CD8-positive, alpha-beta memory T cell (primary cell): ENCODE results near the gene PRORP. TPM values are rescaled to one million over a fixed set of nuclear protein-coding genes. Genes with fewer than 3 reads are reported as not detected.
A peak's percentile ranks its signal among the peaks of the same experiment; 100 is the strongest.

Experiments used
- CTCF ChIA-PET: fragments of 350-600 bp; sonication (Branson Sonifier 250); formaldehyde crosslinking; loops from one replicate; lab custom pipeline; 2021; ENCODE audit warnings: antibody characterized with exemption; lab: Charles Lee
- POLR2A ChIA-PET: fragments of 350-600 bp; sonication (Branson Sonifier 250); formaldehyde crosslinking; loops from one replicate; lab custom pipeline; 2021; ENCODE audit warnings: antibody characterized with exemption; lab: Charles Lee
- DNase-seq, 5 donors: peaks; one replicate each; pipeline versions ENCODE4 v3.0.0 to v3.0.0-alpha.2; 2020 to 2022; ENCODE audit warnings: mixed read lengths in 1 of 5
- H3K27ac ChIP-seq: one replicate; pipeline ENCODE4 v1.7.0; 2013; ENCODE audit warnings: low read depth, mild to moderate bottlenecking, low read length, moderate library complexity
- H3K27me3 ChIP-seq: 2 replicates; pipeline ENCODE4 v1.7.0; 2013; ENCODE audit warnings: low read length, mild to moderate bottlenecking; ENCODE audit not compliant: insufficient read depth, poor library complexity, severe bottlenecking
- H3K36me3 ChIP-seq: 2 replicates; pipeline ENCODE4 v1.7.0; 2013; ENCODE audit warnings: mild to moderate bottlenecking, low read length, moderate library complexity; ENCODE audit not compliant: insufficient read depth
- H3K4me1 ChIP-seq: 2 replicates; pipeline ENCODE4 v1.7.0; 2013; ENCODE audit warnings: mild to moderate bottlenecking, low read length, moderate library complexity; ENCODE audit not compliant: insufficient read depth
- H3K4me3 ChIP-seq: 2 replicates; pipeline ENCODE4 v1.7.0; 2013; ENCODE audit warnings: mild to moderate bottlenecking, low read length
- H3K9me3 ChIP-seq: 2 replicates; pipeline ENCODE4 v1.7.0; 2013; ENCODE audit warnings: mild to moderate bottlenecking, low read length
- H3K27ac Mint-ChIP-seq, 8 donors: one replicate each; pipeline ENCODE4 v1.8.0; 2020 to 2021; ENCODE audit warnings: mixed read lengths in 8 of 8, mild to moderate bottlenecking in 6 of 8, inconsistent platforms in 3 of 8, moderate library complexity in 3 of 8
- H3K27me3 Mint-ChIP-seq, 2 donors: one replicate each; pipeline ENCODE4 v1.8.0; 2020 to 2021; ENCODE audit warnings: mixed read lengths in 2 of 2, mild to moderate bottlenecking in 1 of 2, moderate library complexity in 1 of 2
- H3K36me3 Mint-ChIP-seq, 3 donors: one replicate each; pipeline ENCODE4 v1.8.0; 2020 to 2021; ENCODE audit warnings: mixed read lengths in 3 of 3, inconsistent platforms in 1 of 3, mild to moderate bottlenecking in 1 of 3
- H3K4me1 Mint-ChIP-seq, 3 donors: one replicate each; pipeline ENCODE4 v1.8.0; 2020 to 2021; ENCODE audit warnings: mixed read lengths in 3 of 3, inconsistent platforms in 1 of 3, mild to moderate bottlenecking in 1 of 3
- H3K4me3 Mint-ChIP-seq, 7 donors: one replicate each; pipeline ENCODE4 v1.8.0; 2020 to 2021; ENCODE audit warnings: mixed read lengths in 7 of 7, mild to moderate bottlenecking in 6 of 7, moderate library complexity in 4 of 7, inconsistent platforms in 2 of 7
- H3K9me3 Mint-ChIP-seq, 5 donors: one replicate each; pipeline ENCODE4 v1.8.0; 2020 to 2022; ENCODE audit warnings: mixed read lengths in 5 of 5, mild to moderate bottlenecking in 3 of 5, moderate library complexity in 2 of 5, inconsistent platforms in 1 of 5
- polyA plus RNA-seq: library from polyadenylated mRNA; unstranded; fragments of 300-500 nt; fragmentation: Illumina TruSeq; gene quantifications from one replicate; pipeline ENCODE4 v1.2.3, GENCODE V29; 2021
- total RNA-seq, 2 experiments: library from RNA; stranded (reverse); gene quantifications; one replicate each; pipeline ENCODE4 v1.2.3, GENCODE V29; 2021

PRORP gene
- total RNA-seq (10 to 100 TPM; 36.2 to 39.9 TPM), polyA plus RNA-seq (59.2 TPM)

DNA sequence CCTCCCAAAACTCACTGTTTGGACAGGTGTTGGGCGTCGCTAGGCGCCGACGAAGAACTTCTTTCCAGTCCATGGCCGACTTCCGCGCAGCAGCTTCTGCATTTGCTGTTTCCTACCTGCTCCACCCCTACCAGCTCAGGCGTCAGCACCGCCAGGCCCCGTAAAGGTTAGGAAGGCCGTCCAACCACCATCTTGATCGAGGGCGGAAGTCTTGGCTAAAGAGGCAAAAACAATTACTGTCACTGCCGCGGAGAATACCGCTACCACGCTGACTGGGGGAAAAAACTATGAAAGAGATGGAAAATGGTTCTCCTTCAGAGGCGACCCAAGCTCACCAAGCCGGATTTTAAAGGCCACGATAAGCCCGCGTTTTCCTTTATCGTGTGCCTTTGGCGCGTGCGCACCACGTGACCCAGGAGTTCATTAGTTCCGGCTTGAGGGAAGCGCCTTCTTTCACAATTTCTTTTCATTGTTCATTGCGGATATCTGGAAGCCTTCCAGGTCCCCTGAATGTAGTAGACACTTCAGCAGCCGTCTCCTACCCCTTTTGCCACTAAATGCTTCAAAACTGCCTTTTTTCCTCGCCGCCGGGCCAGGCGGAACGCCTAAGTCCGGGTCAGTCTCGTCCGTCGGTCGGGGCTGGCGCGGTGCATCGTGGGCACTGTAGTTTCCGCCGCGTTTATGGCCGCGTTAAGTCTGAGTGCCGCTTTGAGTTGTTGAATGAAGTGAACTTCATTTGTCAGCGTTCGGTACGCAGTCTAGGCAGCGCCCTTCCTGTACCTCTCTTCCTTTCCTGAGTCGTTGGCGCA lies at the start of gene PRORP, which contains the start of gene PPP2R3C:
Gene PRORP (plus strand): TSS at position 666 of the 809 bp plus-strand sequence. CDS start 694 bp downstream, outside the sequence.
Gene PPP2R3C (minus strand): TSS at position 104 of the 809 bp plus-strand sequence. CDS start 31 bp downstream, at position 73.
- CTCF ChIA-PET = interaction anchor here (0.8 to 1.7 kb wide), 5 partner anchors 19 to 686 kb away, joined by 4 to 5 read pairs (median 4); partner anchors contain the start of gene SRP54
- Histone ChIP-seq H3K4me1 (peaks cover 44% of the 10 kb centered on the region), H3K9me3 (no peaks in the 10 kb centered on the region), H3K4me3 (peak within 1 kb of the TSS; percentile 95), H3K27me3 (no peaks in the 10 kb centered on the region), H3K36me3 (peaks cover 2% of the 10 kb centered on the region), H3K27ac (peak within 1 kb of the TSS; percentile 99)
- peak; percentile 87 to 96 (median 91) for DNase-seq
- Mint-ChIP-seq H3K27ac (peak within 1 kb of the TSS; percentile 99 to 100 (median 100)), H3K27me3 (peaks cover 0 to 4% of the 10 kb centered on the region in 2 donors), H3K4me3 (peak within 1 kb of the TSS; percentile 95 to 99 (median 98)), H3K9me3 (no peaks in the 10 kb centered on the region), H3K36me3 (peaks cover 0 to 53% (median 11%) of the 10 kb centered on the region in 3 donors), H3K4me1 (peaks cover 63 to 90% (median 90%) of the 10 kb centered on the region in 3 donors)
- POLR2A ChIA-PET = interaction anchor here (0.6 to 4.1 kb wide), 12 partner anchors 8 to 687 kb away, joined by 3 to 37 read pairs (median 4); partner anchors contain the start of genes BAZ1A, FAM177A1, NFKBIA and PSMA6

DNA sequence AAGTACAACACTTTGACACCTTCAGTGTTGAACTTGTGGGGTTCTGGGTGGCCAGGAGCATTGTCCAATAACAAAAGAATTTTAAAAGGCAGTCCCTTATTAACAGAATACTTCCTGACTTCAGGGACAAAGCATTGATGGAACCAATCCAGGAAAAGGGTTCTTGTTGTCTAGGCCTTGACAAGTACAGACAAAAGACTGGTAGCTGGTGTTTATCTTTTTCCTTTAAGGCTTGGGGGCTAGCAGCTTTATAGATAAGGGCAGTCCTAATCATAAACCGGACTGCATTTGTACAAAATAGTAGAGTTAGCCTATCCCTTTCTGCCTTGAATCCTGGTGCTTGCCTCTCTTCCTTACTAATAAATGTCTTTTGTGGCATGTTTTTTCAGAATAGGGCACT lies 48.9 kb upstream of the PRORP start:
- no peaks in the 10 kb centered on the region for H3K9me3 Mint-ChIP-seq
- peaks cover 15% of the 10 kb centered on the region for H3K36me3 ChIP-seq
- no peaks in the 10 kb centered on the region for H3K27me3 Mint-ChIP-seq
- H3K4me3 Mint-ChIP-seq = no peak overlapping the region
- H3K4me1 ChIP-seq = no peaks in the 10 kb centered on the region
- H3K27me3 ChIP-seq = no peaks in the 10 kb centered on the region
- no peak overlapping the region for H3K4me3 ChIP-seq
- POLR2A ChIA-PET = no interaction called here
- H3K27ac ChIP-seq = no peak overlapping the region
- H3K9me3 ChIP-seq = no peaks in the 10 kb centered on the region
- CTCF ChIA-PET = no interaction called here
- no peak for DNase-seq
- peaks cover 4 to 69% (median 5%) of the 10 kb centered on the region in 3 donors for H3K36me3 Mint-ChIP-seq
- H3K27ac Mint-ChIP-seq = peak overlapping the region in 2 of 8 donors; percentile 41 to 80
- no peaks in the 10 kb centered on the region for H3K4me1 Mint-ChIP-seq

- H3K4me1 ChIP-seq = no peaks in the 10 kb centered on the region
- H3K9me3 ChIP-seq = no peaks in the 10 kb centered on the region
- Mint-ChIP-seq H3K9me3 (no peaks in the 10 kb centered on the region), H3K4me3 (no peak overlapping the region), H3K27me3 (no peaks in the 10 kb centered on the region), H3K4me1 (no peaks in the 10 kb centered on the region), H3K27ac (peak overlapping the region in 2 of 8 donors; percentile 54 to 78), H3K36me3 (peaks cover 0 to 71% (median 5%) of the 10 kb centered on the region in 3 donors)
- CTCF ChIA-PET = interaction anchor here (1.1 to 1.4 kb wide), 2 partner anchors 8 to 26 kb away, joined by 3 read pairs; no protein-coding TSS in a partner anchor
- DNase-seq = no peak
- POLR2A ChIA-PET = no interaction called here
- no peaks in the 10 kb centered on the region for H3K27me3 ChIP-seq
- no peak overlapping the region for H3K4me3 ChIP-seq
- peaks cover 26% of the 10 kb centered on the region for H3K36me3 ChIP-seq
- no peak overlapping the region for H3K27ac ChIP-seq
Observed at GRCh38 chr14:35078082-35078481, 44.3 kb upstream of the PRORP start.

DNA sequence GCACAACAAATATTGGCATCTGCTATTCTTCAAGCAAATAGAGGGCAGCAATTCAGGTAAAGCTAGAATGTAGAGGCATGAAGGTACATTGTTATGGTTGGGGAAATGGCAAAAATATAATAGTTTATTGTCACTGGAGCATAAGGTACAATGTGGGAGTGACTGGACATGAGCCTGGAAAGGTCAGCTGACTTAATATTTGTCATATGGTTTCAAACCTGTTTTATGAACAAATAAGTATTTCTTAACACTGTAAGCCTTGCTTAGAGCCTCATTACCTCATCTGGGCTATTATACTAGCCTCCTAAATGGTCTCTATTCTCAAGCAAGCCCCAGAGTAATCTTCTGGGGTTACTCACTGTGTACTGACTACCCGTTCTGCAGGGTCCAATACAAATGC lies 42.6 kb upstream of the PRORP start:
- POLR2A ChIA-PET = interaction anchor here (0.5 kb wide), 1 partner anchor 24 kb away, joined by 4 read pairs; no protein-coding TSS in a partner anchor
- H3K27ac ChIP-seq = no peak overlapping the region
- H3K36me3 Mint-ChIP-seq = peaks cover 0 to 73% (median 5%) of the 10 kb centered on the region in 3 donors

GRCh38 chr14:35083530-35084150 lies 38.7 kb upstream of the PRORP start:
- no peaks in the 10 kb centered on the region for H3K27me3 Mint-ChIP-seq
- Histone ChIP-seq H3K4me3 (no peak overlapping the region), H3K27me3 (no peaks in the 10 kb centered on the region), H3K36me3 (peaks cover 22% of the 10 kb centered on the region), H3K9me3 (no peaks in the 10 kb centered on the region), H3K4me1 (no peaks in the 10 kb centered on the region), H3K27ac (no peak overlapping the region)
- CTCF ChIA-PET = no interaction called here
- peak overlapping the region in 3 of 8 donors; percentile 29 to 56 (median 38) for H3K27ac Mint-ChIP-seq
- POLR2A ChIA-PET = interaction anchor here (0.7 kb wide), 2 partner anchors 24 to 699 kb away, joined by 3 to 5 read pairs; no protein-coding TSS in a partner anchor
- H3K9me3 Mint-ChIP-seq = no peaks in the 10 kb centered on the region
- H3K4me3 Mint-ChIP-seq = no peak overlapping the region
- DNase-seq = no peak
- H3K4me1 Mint-ChIP-seq = no peaks in the 10 kb centered on the region
- H3K36me3 Mint-ChIP-seq = peaks cover 4 to 77% (median 19%) of the 10 kb centered on the region in 3 donors

More for the DNA sequence above, 42.6 kb upstream of the PRORP start:
- Histone ChIP-seq H3K4me3 (no peak overlapping the region), H3K9me3 (no peaks in the 10 kb centered on the region), H3K4me1 (no peaks in the 10 kb centered on the region), H3K27me3 (no peaks in the 10 kb centered on the region), H3K36me3 (peaks cover 26% of the 10 kb centered on the region)
- no peaks in the 10 kb centered on the region for H3K4me1 Mint-ChIP-seq
- no peak for DNase-seq
- H3K4me3 Mint-ChIP-seq = no peak overlapping the region
- peak overlapping the region in 2 of 8 donors; percentile 33 to 68 for H3K27ac Mint-ChIP-seq
- CTCF ChIA-PET = no interaction called here
- no peaks in the 10 kb centered on the region for H3K9me3 Mint-ChIP-seq
- H3K27me3 Mint-ChIP-seq = no peaks in the 10 kb centered on the region

GRCh38 chr14:35085441-35085840 lies 36.9 kb upstream of the PRORP start:
- Mint-ChIP-seq H3K27me3 (no peaks in the 10 kb centered on the region), H3K4me1 (no peaks in the 10 kb centered on the region), H3K9me3 (no peaks in the 10 kb centered on the region), H3K4me3 (no peak overlapping the region), H3K27ac (peak overlapping the region in 3 of 8 donors; percentile 24 to 47 (median 42)), H3K36me3 (peaks cover 4 to 71% (median 17%) of the 10 kb centered on the region in 3 donors)
- Histone ChIP-seq H3K27me3 (no peaks in the 10 kb centered on the region), H3K9me3 (no peaks in the 10 kb centered on the region), H3K4me3 (no peak overlapping the region), H3K27ac (no peak overlapping the region), H3K36me3 (peaks cover 14% of the 10 kb centered on the region), H3K4me1 (no peaks in the 10 kb centered on the region)
- ChIA-PET POLR2A (no interaction called here), CTCF (no interaction called here)
- DNase-seq = no peak

- CTCF ChIA-PET = no interaction called here
- POLR2A ChIA-PET = no interaction called here
- Mint-ChIP-seq H3K27ac (peak overlapping the region in 3 of 8 donors; percentile 2 to 48 (median 38)), H3K9me3 (no peaks in the 10 kb centered on the region), H3K4me1 (no peaks in the 10 kb centered on the region), H3K36me3 (peaks cover 4 to 68% (median 13%) of the 10 kb centered on the region in 3 donors), H3K27me3 (no peaks in the 10 kb centered on the region), H3K4me3 (no peak overlapping the region)
- Histone ChIP-seq H3K36me3 (peaks cover 11% of the 10 kb centered on the region), H3K4me1 (no peaks in the 10 kb centered on the region), H3K27me3 (no peaks in the 10 kb centered on the region), H3K9me3 (no peaks in the 10 kb centered on the region), H3K27ac (no peak overlapping the region), H3K4me3 (no peak overlapping the region)
- no peak for DNase-seq
Observed at GRCh38 chr14:35088514-35088913, 33.8 kb upstream of the PRORP start.
